Activated naive CD8-positive, alpha-beta T cell treated with anti-CD3 and anti-CD28 coated beads for 36 hours (primary cell): ENCODE data around the gene ZAP70. TPM values are rescaled to one million over a fixed set of nuclear protein-coding genes. Genes with fewer than 3 reads are reported as not detected.

Experiments used
- DNase-seq: peaks from one replicate; pipeline ENCODE4 v3.0.0; 2021
- H3K27ac Mint-ChIP-seq: one replicate; pipeline ENCODE4 v1.8.0; 2022; ENCODE audit warnings: mild to moderate bottlenecking, moderate library complexity, mixed read lengths
- H3K27me3 Mint-ChIP-seq: one replicate; pipeline ENCODE4 v1.8.0; 2022; ENCODE audit warnings: mild to moderate bottlenecking, mixed read lengths
- H3K36me3 Mint-ChIP-seq: one replicate; pipeline ENCODE4 v1.8.0; 2021; ENCODE audit warnings: mild to moderate bottlenecking, mixed read lengths
- H3K4me1 Mint-ChIP-seq: one replicate; pipeline ENCODE4 v1.8.0; 2021; ENCODE audit warnings: mixed read lengths
- H3K4me3 Mint-ChIP-seq: one replicate; pipeline ENCODE4 v1.8.0; 2022; ENCODE audit warnings: mild to moderate bottlenecking, moderate library complexity, mixed read lengths
- H3K9me3 Mint-ChIP-seq: one replicate; pipeline ENCODE4 v1.8.0; 2022; ENCODE audit warnings: mixed read lengths
- total RNA-seq, 2 experiments: library from RNA; stranded (reverse); gene quantifications; one replicate each; pipeline ENCODE4 v1.2.3, GENCODE V29; 2021

ZAP70 gene
- total RNA-seq, 2 experiments from 2014 or later, result 198 to 204 TPM

DNA sequence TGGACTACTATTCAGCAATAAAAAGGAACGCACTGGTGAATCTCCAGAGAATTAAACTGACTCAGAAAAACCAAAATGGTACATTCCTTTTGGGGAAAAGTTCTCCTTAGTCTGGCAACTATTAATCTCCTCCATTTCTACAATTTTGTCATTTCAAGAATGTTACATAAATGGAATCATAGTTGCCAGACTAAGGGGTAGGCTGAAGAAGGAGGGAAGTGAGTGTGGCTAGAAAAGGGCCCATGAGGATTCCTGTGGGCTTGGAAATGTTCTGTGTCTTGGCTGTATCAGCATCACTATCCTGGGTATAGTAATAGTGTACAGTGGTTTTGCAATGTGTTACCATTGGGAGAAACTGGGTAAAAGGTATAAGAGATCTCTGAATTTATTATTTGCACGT, 72.4 kb downstream of the ZAP70 start:
- Mint-ChIP-seq H3K27me3 (no peaks in the 10 kb centered on the region), H3K27ac (no peak overlapping the region), H3K4me1 (no peaks in the 10 kb centered on the region), H3K9me3 (no peaks in the 10 kb centered on the region), H3K4me3 (no peak overlapping the region), H3K36me3 (peaks cover 5% of the 10 kb centered on the region)
- no peak for DNase-seq

DNA sequence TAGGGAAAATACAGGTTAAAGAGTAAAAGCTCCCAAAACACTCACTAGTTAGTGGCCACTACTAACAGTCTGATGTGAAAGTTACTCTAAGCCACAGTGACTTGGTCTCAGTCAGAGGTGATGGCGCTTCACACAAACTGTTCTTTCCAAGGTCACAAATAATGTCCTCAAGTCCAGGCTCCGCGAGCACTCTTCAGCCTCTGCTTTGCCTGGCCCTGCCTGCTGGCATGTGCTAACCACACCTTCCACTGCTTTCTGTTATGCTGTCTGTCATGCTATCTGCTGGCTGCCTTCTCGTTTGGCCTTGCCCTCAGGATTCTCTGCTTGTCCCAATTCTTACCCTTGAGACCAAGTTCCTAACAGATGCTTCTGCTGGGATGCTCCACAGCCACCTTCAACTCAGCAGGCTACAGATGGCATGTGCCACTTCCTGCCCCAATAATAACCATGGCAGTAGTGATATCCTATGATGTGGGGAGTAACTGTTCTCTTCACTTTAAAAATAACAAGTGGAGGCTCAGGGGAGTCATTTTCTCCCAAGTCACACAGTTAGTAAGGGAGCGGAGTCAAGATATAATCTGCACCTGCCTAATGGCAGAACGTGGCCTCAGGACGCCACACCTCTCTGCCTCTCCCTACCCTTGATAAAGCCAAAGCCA, 75.7 kb downstream of the ZAP70 start:
- Mint-ChIP-seq H3K9me3 (no peaks in the 10 kb centered on the region), H3K27ac (no peak overlapping the region), H3K4me3 (no peak overlapping the region), H3K4me1 (no peaks in the 10 kb centered on the region), H3K27me3 (no peaks in the 10 kb centered on the region), H3K36me3 (peaks cover 10% of the 10 kb centered on the region)
- no peak for DNase-seq

Other genes starting within 250 kb of the ZAP70 start
- 10 to 100 TPM; 17.8 to 20.1 TPM for gene ANKRD36B, start 123.7 kb upstream of the ZAP70 start, total RNA-seq
- gene COX5B, start 67.5 kb upstream of the ZAP70 start, total RNA-seq, result 100 to 1,000 TPM; 214 to 225 TPM
- 10 to 100 TPM; 85.4 to 89.6 TPM for gene ACTR1B, start 49.5 kb upstream of the ZAP70 start, total RNA-seq
- gene C2orf92, start 43.9 kb upstream of the ZAP70 start, total RNA-seq, result 1 to 10 TPM; 6.1 to 7.3 TPM